SU-DHL-6 (cell line): ENCODE results near the gene SMARCAD1.

Source experiments
- H2AFZ ChIP-seq: fragments of 200-600 bp; sonication (generic); 2 replicates; pipeline ENCODE4 v1.6.1; 2014; ENCODE audit warnings: low read depth, mild to moderate bottlenecking, moderate library complexity, mixed read lengths, antibody characterized with exemption, low read length; ENCODE audit not compliant: severe bottlenecking
- H3F3A ChIP-seq: fragments of 200-600 bp; shearing (Covaris generic); 2 replicates; pipeline ENCODE4 v1.6.0; 2016; ENCODE audit warnings: antibody characterized with exemption, mild to moderate bottlenecking; ENCODE audit not compliant: insufficient read depth
- H3K27ac ChIP-seq: fragments of 200-600 bp; sonication (generic); 2 replicates; pipeline ENCODE4 v1.5.1; 2016; ENCODE audit warnings: low read depth, mild to moderate bottlenecking, low read length, moderate library complexity, mixed read lengths
- H3K27me3 ChIP-seq: fragments of 200-600 bp; sonication (generic), shearing (Covaris generic); 2 replicates; pipeline ENCODE4 v1.6.0; 2014; ENCODE audit warnings: mild to moderate bottlenecking, low read length
- H3K36me3 ChIP-seq: fragments of 200-600 bp; sonication (generic); 2 replicates; pipeline ENCODE4 v1.6.1; 2014; ENCODE audit warnings: mild to moderate bottlenecking, low read length, mixed read lengths
- H3K4me2 ChIP-seq: fragments of 300-600, 200-600 bp; shearing (Covaris generic), sonication (generic); 2 replicates; pipeline ENCODE4 v1.6.0; 2014; ENCODE audit warnings: low read length, low read depth, mild to moderate bottlenecking; ENCODE audit not compliant: poor library complexity, severe bottlenecking
- H3K4me3 ChIP-seq: fragments of 200-600 bp; sonication (generic); 2 replicates; pipeline ENCODE4 v1.5.1; 2014; ENCODE audit warnings: antibody characterized with exemption, low read length, mild to moderate bottlenecking, mixed read lengths; ENCODE audit not compliant: insufficient read depth, poor library complexity, severe bottlenecking
- H3K79me2 ChIP-seq: fragments of 200-600 bp; sonication (generic); 2 replicates; pipeline ENCODE4 v1.6.1; 2014; ENCODE audit warnings: mild to moderate bottlenecking, low read length, moderate library complexity; ENCODE audit not compliant: insufficient read depth
- H3K9ac ChIP-seq: fragments of 200-600 bp; sonication (generic); 2 replicates; pipeline ENCODE4 v1.7.0; 2014; ENCODE audit warnings: mild to moderate bottlenecking, low read length
- H3K9me2 ChIP-seq: fragments of 200-600 bp; sonication (generic); replicated peaks from 2 replicates; pipeline ENCODE4 v1.6.1; 2014; ENCODE audit warnings: low read length; ENCODE audit not compliant: insufficient read depth
- H3K9me3 ChIP-seq: fragments of 200-600 bp; sonication (generic); 2 replicates; pipeline ENCODE4 v1.6.1; 2014; ENCODE audit warnings: low read length, mixed read lengths; ENCODE audit not compliant: insufficient read depth
- H4K20me1 ChIP-seq: fragments of 200-600 bp; sonication (generic); 2 replicates; pipeline ENCODE4 v1.6.1; 2014; ENCODE audit warnings: low read depth, mild to moderate bottlenecking, antibody characterized with exemption, low read length, moderate library complexity, mixed read lengths
- EZH2phosphoT487 ChIP-seq: fragments of 200-600 bp; sonication (generic), shearing (Covaris generic); conservative IDR thresholded peaks from 2 replicates; pipeline ENCODE4 v1.6.1; 2018; ENCODE audit warnings: mild to moderate bottlenecking, antibody characterized with exemption, low read length, moderate library complexity, mixed read lengths
- TF ChIP-seq, protein P1 (sequence below): fragments of 200-600 bp; sonication (generic); IDR thresholded peaks from one replicate; pipeline ENCODE4 v1.5.1; 2017; ENCODE audit warnings: antibody characterized with exemption, mild to moderate bottlenecking, low read length, moderate library complexity; ENCODE audit not compliant: insufficient read depth, poor library complexity, severe bottlenecking

Gene SMARCAD1

DNA sequence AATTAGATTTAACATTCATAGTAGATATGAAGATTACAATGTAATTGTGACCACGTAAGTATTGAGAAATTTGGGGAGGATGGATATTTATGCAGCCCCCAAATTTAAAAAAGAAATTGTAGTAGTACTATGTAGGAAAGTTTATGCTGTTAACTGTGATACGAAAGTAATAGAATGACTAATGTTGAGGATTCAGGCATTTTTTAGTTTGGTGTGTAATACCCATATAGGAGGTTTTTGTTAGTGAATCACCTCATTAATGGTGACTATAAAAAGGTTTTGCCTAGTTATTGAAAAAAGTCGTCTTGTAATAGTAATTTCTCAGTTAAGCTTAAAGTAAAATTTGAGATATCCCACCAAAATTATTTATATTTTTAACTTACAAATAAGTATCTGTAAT is 67.2 kb downstream of the SMARCAD1 start:
- Histone ChIP-seq H3F3A (no peaks in the 10 kb centered on the region), H3K36me3 (peaks cover 8% of the 10 kb centered on the region; the same call in 1 of the 2 replicates), H3K27ac (no peak overlapping the region), H3K9me2 (no peaks in the 10 kb centered on the region), H3K9ac (no peak overlapping the region), H4K20me1 (no peaks in the 10 kb centered on the region), H3K9me3 (no peaks in the 10 kb centered on the region), H3K27me3 (no peaks in the 10 kb centered on the region), H3K79me2 (no peaks in the 10 kb centered on the region), H3K4me2 (no peak overlapping the region), H3K4me3 (no peak overlapping the region), H2AFZ (no peak overlapping the region)
- TF ChIP-seq, protein P1, sequence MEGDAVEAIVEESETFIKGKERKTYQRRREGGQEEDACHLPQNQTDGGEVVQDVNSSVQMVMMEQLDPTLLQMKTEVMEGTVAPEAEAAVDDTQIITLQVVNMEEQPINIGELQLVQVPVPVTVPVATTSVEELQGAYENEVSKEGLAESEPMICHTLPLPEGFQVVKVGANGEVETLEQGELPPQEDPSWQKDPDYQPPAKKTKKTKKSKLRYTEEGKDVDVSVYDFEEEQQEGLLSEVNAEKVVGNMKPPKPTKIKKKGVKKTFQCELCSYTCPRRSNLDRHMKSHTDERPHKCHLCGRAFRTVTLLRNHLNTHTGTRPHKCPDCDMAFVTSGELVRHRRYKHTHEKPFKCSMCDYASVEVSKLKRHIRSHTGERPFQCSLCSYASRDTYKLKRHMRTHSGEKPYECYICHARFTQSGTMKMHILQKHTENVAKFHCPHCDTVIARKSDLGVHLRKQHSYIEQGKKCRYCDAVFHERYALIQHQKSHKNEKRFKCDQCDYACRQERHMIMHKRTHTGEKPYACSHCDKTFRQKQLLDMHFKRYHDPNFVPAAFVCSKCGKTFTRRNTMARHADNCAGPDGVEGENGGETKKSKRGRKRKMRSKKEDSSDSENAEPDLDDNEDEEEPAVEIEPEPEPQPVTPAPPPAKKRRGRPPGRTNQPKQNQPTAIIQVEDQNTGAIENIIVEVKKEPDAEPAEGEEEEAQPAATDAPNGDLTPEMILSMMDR, result no peak
- no peak for TF ChIP-seq EZH2phosphoT487

DNA sequence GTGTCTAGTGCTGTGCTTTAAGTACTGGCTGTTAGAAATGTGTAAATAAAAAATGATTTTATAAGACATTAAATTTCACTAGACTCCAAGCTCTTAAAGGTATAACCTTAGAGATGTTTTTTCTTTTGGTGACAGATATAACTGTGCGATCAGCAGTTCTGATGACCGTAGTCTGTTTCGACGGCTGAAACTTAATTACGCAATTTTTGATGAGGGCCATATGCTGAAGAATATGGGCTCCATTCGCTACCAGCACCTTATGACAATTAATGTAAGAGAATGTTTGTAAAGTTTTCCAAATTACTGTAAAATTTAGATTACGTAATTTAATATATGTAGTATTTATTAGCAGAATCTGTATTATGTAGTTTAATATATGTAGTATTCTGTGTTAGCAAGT is 68.5 kb downstream of the SMARCAD1 start:
- Histone ChIP-seq H3K36me3 (peaks cover 8% of the 10 kb centered on the region; the same call in 1 of the 2 replicates), H3K9me3 (no peaks in the 10 kb centered on the region), H3F3A (no peaks in the 10 kb centered on the region), H3K4me2 (no peak overlapping the region), H4K20me1 (no peaks in the 10 kb centered on the region), H3K79me2 (no peaks in the 10 kb centered on the region), H3K27me3 (no peaks in the 10 kb centered on the region), H3K9me2 (no peaks in the 10 kb centered on the region), H3K27ac (no peak overlapping the region), H3K4me3 (no peak overlapping the region), H2AFZ (no peak overlapping the region), H3K9ac (no peak overlapping the region)
- TF ChIP-seq, protein P1, result no peak
- no peak for TF ChIP-seq EZH2phosphoT487

DNA sequence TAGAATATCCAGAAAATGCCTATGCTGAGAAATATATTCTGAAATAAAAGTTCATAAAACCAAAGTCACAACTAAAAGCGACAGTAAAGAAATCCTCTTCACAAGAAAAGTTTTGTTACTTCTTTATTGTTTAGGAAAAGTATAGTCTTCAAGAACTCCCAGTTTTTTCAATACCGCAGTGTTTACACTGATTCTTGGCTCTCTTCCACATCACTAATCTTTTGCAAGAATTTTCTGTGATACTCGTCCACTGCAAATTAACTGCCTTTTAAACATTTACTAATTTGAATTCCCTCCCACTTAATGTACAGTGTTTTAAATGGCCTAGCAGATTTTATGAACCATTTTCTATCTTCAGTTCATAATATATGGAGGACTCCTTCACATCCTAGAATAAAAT is 69.9 kb downstream of the SMARCAD1 start:
- Histone ChIP-seq H4K20me1 (no peaks in the 10 kb centered on the region), H3K36me3 (peaks cover 8% of the 10 kb centered on the region; the same call in 1 of the 2 replicates), H3K4me3 (no peak overlapping the region), H3K79me2 (no peaks in the 10 kb centered on the region), H2AFZ (no peak overlapping the region), H3K9me3 (no peaks in the 10 kb centered on the region), H3K9ac (no peak overlapping the region), H3K27me3 (no peaks in the 10 kb centered on the region), H3K27ac (no peak overlapping the region), H3F3A (no peaks in the 10 kb centered on the region), H3K4me2 (no peak overlapping the region), H3K9me2 (no peaks in the 10 kb centered on the region)
- TF ChIP-seq, protein P1, result no peak
